AG08395 (cell line): ENCODE results near the gene TAOK3.
"Not testable (repeated sequence)": the region's sequence is repeated elsewhere in the genome, so short reads cannot be mapped to it uniquely, and the experiment has no call there.

Experiments
- DNase-seq: peaks from one replicate; pipeline ENCODE4 v3.0.0; 2012; ENCODE audit warnings: mixed read lengths, low spot score

Gene TAOK3

GRCh38 chr12:118299791-118300460 lies 72.8 kb downstream of the TAOK3 start:
- no peak for DNase-seq

DNA sequence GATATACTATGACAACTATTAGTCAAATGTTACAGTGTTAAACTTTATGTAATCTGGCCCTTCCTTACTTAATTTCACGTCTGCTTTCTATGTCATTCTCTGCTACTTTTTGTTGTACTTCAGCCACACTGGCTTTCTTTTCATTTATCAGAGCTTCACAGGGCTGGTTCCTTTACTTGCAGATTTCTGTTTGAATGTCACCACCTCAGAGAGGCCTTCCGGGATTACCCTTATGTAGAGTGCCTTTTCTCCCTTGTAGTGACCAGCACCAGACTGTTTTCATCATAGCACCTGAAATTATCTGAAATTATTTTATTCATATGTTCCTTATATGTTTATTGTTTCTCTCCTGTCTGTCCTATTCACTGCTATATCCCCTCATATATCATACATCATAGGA lies 75.4 kb downstream of the TAOK3 start:
- DNase-seq, result no peak

GRCh38 chr12:118292836-118293235 lies 79.9 kb downstream of the TAOK3 start:
- DNase-seq, result no peak

- DNase-seq, result no peak
These were observed 82.6 kb downstream of the TAOK3 start for GRCh38 chr12:118290130-118290529.

- no peak for DNase-seq
These were observed 84.5 kb downstream of the TAOK3 start for GRCh38 chr12:118288174-118288573.

GRCh38 chr12:118287728-118288127 lies 85.0 kb downstream of the TAOK3 start:
- no peak for DNase-seq

GRCh38 chr12:118282767-118283166 lies 89.9 kb downstream of the TAOK3 start:
- DNase-seq, result no peak

DNA sequence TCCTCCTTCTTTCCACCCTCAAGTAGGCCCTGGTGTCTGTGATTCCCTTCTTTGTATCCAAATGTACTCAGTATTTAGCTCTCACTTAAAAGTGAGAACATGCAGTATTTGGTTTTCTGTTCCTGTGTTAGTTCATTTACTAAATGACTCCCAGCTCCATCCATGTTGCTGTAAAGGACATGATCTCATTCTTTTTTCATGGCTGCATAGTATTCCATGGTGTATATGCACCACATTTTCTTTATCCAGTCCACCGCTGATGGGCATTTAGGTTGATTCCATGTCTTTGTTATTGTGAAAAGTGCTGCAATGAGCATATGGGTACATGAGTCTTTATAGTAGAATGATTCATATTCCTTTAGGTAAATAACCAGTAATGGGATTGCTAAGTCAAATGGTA lies 94.4 kb downstream of the TAOK3 start:
- not testable (repeated sequence) for DNase-seq

DNA sequence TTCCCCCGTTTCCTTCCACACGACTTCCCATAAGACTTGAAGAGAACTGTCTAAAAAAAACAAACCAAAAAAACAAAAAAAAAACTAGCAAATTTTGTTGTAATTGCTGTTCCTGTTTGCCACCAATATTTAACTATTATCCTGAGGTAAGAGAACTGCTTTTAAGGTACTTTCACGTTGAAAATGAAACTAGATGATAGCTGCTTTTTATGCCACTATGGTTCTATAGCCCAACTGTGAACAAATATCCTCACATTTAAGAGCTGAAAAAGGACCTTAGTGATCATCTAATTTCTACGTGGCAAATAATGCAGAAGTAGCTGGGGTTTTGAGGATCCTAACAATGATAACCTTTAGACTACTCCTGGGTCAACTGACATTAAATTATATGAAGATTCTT lies 98.6 kb downstream of the TAOK3 start:
- DNase-seq, result no peak

GRCh38 chr12:118271770-118272417 lies 100.8 kb downstream of the TAOK3 start:
- no peak for DNase-seq

DNA sequence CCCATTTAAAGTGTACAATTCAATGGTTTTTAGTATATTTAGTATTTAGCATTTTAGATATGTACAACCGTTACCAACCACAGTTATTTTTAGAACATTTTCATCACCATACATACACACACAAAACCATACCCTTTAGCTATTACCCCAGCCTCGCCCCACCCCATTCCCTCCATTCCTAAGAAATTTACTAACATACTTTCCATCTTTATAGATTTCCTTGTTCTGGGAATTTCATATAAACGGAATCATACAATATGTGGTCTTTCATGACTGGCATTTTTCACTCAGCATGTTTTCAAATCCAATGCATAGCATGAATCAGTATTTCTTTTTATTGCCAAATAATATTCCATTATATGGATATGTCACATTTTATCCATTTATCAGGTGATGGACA lies 101.5 kb downstream of the TAOK3 start:
- DNase-seq, result no peak

GRCh38 chr12:118269806-118270205 lies 102.9 kb downstream of the TAOK3 start:
- DNase-seq, result no peak

- DNase-seq, result no peak
These were observed 113.6 kb downstream of the TAOK3 start for GRCh38 chr12:118259079-118259478.

DNA sequence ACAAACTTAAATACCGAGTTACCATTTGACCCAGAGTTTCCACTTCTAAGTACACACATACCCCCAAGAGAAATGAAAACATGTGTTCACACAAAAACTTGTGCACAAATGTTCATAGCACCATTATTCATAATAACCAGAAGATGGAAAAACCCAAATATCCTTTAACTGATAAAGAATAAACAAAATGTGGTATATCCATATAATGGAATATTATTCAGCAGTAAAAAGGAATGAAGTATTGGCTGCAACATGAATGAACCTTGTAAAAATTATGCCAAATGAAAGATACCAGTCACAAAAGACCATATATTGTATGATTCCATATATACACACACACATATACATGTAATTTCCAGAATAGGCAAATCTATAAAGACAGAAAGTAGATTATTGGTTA lies 116.4 kb downstream of the TAOK3 start:
- no peak for DNase-seq

DNA sequence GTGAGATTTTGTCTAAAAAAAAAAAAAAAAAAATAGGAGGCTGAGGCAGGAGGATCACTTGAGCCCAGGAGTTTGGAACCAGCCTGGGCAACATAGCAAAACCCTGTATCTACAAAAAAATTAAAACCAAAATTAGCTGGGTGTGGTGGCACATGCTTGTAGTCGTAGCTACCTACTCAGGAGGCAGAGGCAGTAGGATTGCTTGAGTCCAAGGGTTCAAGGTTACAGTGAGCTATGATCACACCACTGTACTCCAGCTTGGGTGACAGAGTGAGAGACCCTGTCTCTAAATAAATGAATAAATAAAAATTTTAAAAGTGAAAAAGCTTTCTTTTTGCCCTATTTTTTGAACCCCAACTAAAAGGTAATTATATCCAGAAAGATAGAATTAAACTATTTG lies 123.2 kb downstream of the TAOK3 start:
- no peak for DNase-seq

DNA sequence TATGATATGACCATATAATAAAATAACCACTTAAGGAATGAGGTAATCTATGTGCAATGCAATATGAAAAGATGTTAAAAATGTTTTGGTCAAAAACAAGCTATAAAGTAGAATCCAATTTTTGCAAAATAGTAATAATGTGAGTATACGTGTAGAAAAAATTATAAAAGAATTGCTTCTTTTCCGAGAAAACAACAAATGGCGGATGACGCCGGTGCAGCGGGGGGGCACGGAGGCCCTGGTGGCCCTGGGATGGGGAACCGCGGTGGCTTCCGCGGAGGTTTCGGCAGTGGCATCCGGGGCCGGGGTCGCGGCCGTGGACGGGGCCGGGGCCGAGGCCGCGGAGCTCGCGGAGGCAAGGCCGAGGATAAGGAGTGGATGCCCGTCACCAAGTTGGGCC lies 126.8 kb downstream of the TAOK3 start:
- DNase-seq, result not testable (repeated sequence)

GRCh38 chr12:118238888-118239287 lies 133.8 kb downstream of the TAOK3 start:
- no peak for DNase-seq

DNA sequence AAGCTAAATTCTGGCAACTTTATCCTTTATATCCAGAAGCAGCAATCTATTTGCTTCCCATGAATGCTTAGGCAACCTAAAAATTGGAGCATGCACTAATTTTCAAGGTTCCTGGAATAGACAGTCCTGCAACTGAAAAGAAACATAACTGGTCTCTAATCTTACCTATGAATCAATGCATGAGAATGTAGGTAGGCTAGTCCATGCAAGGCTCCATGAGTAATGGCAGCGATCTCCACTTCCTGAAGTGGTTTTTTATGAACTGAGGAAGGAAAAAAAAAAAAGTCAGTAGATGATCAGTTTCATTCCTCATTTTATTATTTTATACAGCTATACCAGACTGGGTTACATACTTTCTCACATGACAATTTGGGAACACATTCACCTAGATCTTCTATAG lies 134.8 kb downstream of the TAOK3 start:
- DNase-seq, result peak; percentile 6

DNA sequence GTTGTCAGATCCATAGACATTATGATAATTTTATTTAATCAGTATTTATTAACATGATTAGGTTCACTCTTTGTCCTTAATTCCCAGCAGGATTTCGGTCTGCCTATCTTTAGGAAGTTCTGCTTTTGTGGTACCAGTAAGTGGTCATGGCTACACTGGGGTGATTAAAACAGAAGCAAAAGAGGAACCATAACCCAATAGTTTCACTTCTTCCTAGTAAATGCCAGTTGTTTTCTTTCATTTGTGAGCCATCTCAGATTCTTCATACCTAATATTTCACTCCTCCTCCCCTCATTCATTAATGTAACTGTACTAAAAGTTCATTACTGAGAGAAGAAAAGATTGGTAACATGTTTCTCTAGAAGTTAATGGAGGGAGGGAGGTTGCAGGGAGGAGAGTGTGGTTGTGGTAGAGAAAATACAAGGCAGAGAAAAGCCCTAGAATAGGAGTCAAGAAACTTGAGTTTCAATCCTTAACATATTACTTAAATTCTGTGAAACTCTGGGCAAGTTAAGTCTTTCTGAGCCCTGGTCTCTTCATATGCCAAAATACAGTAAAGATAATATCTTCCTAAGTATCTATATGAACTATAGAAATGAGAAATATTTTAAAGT lies 135.5 kb downstream of the TAOK3 start:
- DNase-seq, result no peak

DNA sequence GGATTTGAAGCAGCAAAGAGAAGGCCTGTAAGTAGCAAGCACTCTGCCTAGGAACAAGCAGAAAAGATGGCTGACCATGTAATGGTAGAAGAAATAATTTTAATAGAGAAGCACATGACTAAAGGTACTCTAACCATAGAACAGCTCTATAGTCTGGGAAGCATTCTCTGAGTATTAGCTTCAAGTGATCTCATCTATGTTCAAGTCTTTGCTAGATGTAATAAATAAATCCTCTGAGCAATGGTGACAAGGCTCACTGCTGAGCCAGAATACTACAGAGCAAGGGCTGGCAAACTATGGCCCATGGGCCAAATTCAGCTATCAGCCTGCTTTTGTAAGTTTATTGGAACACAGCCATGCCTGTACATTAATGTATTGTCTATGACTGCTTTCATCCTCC lies 152.0 kb downstream of the TAOK3 start:
- DNase-seq, result no peak

- no peak for DNase-seq
These were observed 152.9 kb downstream of the TAOK3 start for GRCh38 chr12:118219772-118220171.

DNA sequence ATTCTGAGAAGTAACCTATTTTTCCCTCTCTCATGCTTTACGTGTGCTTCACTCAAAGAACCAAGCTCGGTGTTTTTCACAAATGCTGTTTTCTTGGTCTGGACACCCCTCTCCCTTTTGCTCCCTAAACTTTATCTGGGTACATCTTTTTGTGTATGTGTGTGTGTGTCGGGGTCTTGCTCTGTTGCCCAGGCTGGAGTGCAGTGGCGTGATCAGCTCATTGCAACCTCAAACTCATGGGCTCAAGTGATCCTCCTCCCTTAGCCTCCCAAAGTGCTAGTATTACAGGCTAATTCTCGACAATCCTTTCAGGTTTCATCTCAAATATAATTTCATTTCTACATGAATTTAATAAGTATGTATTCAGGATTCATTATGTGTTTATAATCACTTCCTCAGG lies 153.6 kb downstream of the TAOK3 start:
- no peak for DNase-seq

DNA sequence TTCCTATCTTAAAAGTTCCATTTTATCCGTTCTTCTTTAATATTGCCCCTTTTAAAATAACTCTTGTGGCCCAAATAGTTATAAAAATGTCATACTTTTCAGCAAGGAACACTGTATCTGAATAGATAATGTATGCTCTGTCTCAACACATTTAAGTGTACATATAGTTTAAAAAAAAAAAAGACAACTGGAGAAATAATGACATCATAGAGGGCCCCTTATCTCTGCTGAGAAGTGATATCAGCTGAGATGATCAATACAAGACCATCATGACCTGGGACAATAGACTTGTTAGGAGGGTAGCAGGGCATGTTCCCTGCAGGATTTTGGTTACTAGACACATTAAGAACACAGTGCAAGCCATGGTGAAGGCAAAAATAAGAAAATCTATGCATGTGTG lies 159.3 kb downstream of the TAOK3 start:
- DNase-seq, result no peak

DNA sequence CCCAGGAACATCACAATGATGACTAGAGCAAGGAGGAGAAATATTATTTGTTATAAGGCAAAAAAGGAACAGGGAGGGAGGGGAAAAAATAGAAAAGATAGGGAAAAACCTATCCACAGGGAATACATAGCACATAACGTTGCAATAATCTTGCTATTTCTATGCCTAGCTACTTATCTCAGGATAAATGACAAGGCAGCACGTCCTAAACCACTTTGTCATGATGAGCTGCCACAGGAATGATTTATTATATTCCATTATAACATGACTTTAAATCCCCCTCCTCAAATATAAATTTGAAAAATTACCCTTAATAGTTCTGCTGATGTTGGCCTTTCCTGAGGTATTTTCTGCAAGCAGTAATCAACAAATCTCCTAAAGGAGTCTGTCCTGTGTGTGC lies 160.1 kb downstream of the TAOK3 start:
- no peak for DNase-seq
